H9 (cell line): Measurements from ENCODE around the gene LYSET. TPM values are rescaled to one million over a fixed set of nuclear protein-coding genes. Genes with fewer than 3 reads are reported as not detected.
A peak's percentile ranks its signal among the peaks of the same experiment; 100 is the strongest.

Experiments
- DNase-seq: peaks from one replicate; pipeline ENCODE4 v3.0.0-alpha.2; 2017
- H2AFZ ChIP-seq: one replicate; pipeline ENCODE4 v1.6.1; 2013; ENCODE audit warnings: mild to moderate bottlenecking, low read length, control low read depth, moderate library complexity
- H2AK5ac ChIP-seq: 2 replicates; pipeline ENCODE4 v1.6.1; 2013; ENCODE audit warnings: low read length, control low read depth, mixed read lengths; ENCODE audit not compliant: insufficient read length
- H2BK120ac ChIP-seq: one replicate; pipeline ENCODE4 v1.6.1; 2013; ENCODE audit warnings: low read depth, mild to moderate bottlenecking, low read length, control low read depth, inconsistent platforms; ENCODE audit not compliant: poor library complexity, severe bottlenecking
- H2BK12ac ChIP-seq: 2 replicates; pipeline ENCODE4 v1.6.1; 2013; ENCODE audit warnings: low read length, control low read depth, mixed read lengths, low read depth; ENCODE audit not compliant: insufficient read length
- H2BK15ac ChIP-seq: 2 replicates; pipeline ENCODE4 v1.6.1; 2013; ENCODE audit warnings: low read depth, low read length, control low read depth
- H2BK20ac ChIP-seq: one replicate; pipeline ENCODE4 v1.6.1; 2013; ENCODE audit warnings: low read depth, mild to moderate bottlenecking, low read length, control low read depth, inconsistent platforms; ENCODE audit not compliant: poor library complexity, severe bottlenecking
- H2BK5ac ChIP-seq: 2 replicates; pipeline ENCODE4 v1.6.1; 2013; ENCODE audit warnings: low read length, control low read depth, mixed read lengths; ENCODE audit not compliant: insufficient read length
- H3K14ac ChIP-seq: 2 replicates; pipeline ENCODE4 v1.6.1; 2013; ENCODE audit warnings: low read length, control low read depth; ENCODE audit not compliant: insufficient read depth
- H3K18ac ChIP-seq: 2 replicates; pipeline ENCODE4 v1.6.1; 2013; ENCODE audit warnings: low read depth, mild to moderate bottlenecking, mixed read lengths, low read length, control low read depth; ENCODE audit not compliant: insufficient read length
- H3K23ac ChIP-seq: 2 replicates; pipeline ENCODE4 v1.6.1; 2013; ENCODE audit warnings: low read length, control low read depth, mixed read lengths, low read depth; ENCODE audit not compliant: insufficient read length
- H3K23me2 ChIP-seq: 2 replicates; pipeline ENCODE4 v1.6.1; 2013; ENCODE audit warnings: low read depth, mild to moderate bottlenecking, mixed read lengths, low read length, control low read depth; ENCODE audit not compliant: insufficient read length, poor library complexity, severe bottlenecking
- H3K27ac ChIP-seq: 2 replicates; pipeline ENCODE4 v1.5.1; 2013; ENCODE audit warnings: low read length, control low read depth, mixed read lengths, low read depth; ENCODE audit not compliant: insufficient read length
- H3K27me3 ChIP-seq: 2 replicates; pipeline ENCODE4 v1.6.1; 2013; ENCODE audit warnings: low read length, control low read depth, inconsistent platforms; ENCODE audit not compliant: insufficient read depth
- H3K4ac ChIP-seq: 2 replicates; pipeline ENCODE4 v1.6.1; 2013; ENCODE audit warnings: low read depth, mild to moderate bottlenecking, control low read depth, inconsistent platforms, low read length, moderate library complexity
- H3K4me1 ChIP-seq: 2 replicates; pipeline ENCODE4 v1.6.1; 2013; ENCODE audit warnings: low read length, control low read depth, inconsistent platforms; ENCODE audit not compliant: insufficient read depth
- H3K4me2 ChIP-seq: 2 replicates; pipeline ENCODE4 v1.6.1; 2013; ENCODE audit warnings: low read length, control low read depth, mixed read lengths; ENCODE audit not compliant: insufficient read length, insufficient read depth
- H3K56ac ChIP-seq: 2 replicates; pipeline ENCODE4 v1.6.1; 2013; ENCODE audit warnings: low read depth, mild to moderate bottlenecking, mixed read lengths, low read length, control low read depth; ENCODE audit not compliant: insufficient read length
- H3K79me1 ChIP-seq: 2 replicates; pipeline ENCODE4 v1.6.1; 2013; ENCODE audit warnings: low read depth, mild to moderate bottlenecking, moderate library complexity, low read length, control low read depth, inconsistent platforms; ENCODE audit not compliant: insufficient read depth, poor library complexity, severe bottlenecking
- H3K79me2 ChIP-seq: 2 replicates; pipeline ENCODE4 v1.6.1; 2013; ENCODE audit warnings: low read length, control low read depth, inconsistent platforms; ENCODE audit not compliant: insufficient read depth
- H3K9ac ChIP-seq: 2 replicates; pipeline ENCODE4 v1.6.1; 2013; ENCODE audit warnings: low read length, control low read depth, mixed read lengths; ENCODE audit not compliant: insufficient read length; ENCODE audit errors: extremely low read depth
- H3K9me3 ChIP-seq: one replicate; pipeline ENCODE4 v1.6.1; 2013; ENCODE audit warnings: low read depth, low read length, inconsistent platforms; ENCODE audit not compliant: control insufficient read depth
- H3T11ph ChIP-seq: one replicate; pipeline ENCODE4 v1.6.1; 2013; ENCODE audit warnings: mild to moderate bottlenecking, low read length, control low read depth, inconsistent platforms
- H4K20me1 ChIP-seq: one replicate; pipeline ENCODE4 v1.6.1; 2013; ENCODE audit not compliant: control insufficient read depth, insufficient read length, insufficient read depth
- H4K5ac ChIP-seq: 2 replicates; pipeline ENCODE4 v1.6.1; 2013; ENCODE audit warnings: low read depth, mild to moderate bottlenecking, mixed read lengths, low read length, control low read depth; ENCODE audit not compliant: insufficient read length
- H4K8ac ChIP-seq: replicated peaks from 2 replicates; pipeline ENCODE4 v1.6.1; 2013; ENCODE audit warnings: low read length, control low read depth, mixed read lengths, low read depth; ENCODE audit not compliant: insufficient read length
- H4K91ac ChIP-seq: 2 replicates; pipeline ENCODE4 v1.6.1; 2013; ENCODE audit warnings: low read depth, mild to moderate bottlenecking, moderate library complexity, mixed read lengths, low read length, control low read depth; ENCODE audit not compliant: insufficient read length
- H3K27ac Mint-ChIP-seq, 3 experiments: 2 replicates in 2 of 3; 3 replicates in 1 of 3; pipeline ENCODE4 v1.8.0; 2020 to 2021; ENCODE audit warnings: mixed read lengths in 3 of 3, mild to moderate bottlenecking in 1 of 3, moderate library complexity in 1 of 3
- H3K27me3 Mint-ChIP-seq: 2 replicates; pipeline ENCODE4 v1.8.0; 2021; ENCODE audit warnings: low read depth, mild to moderate bottlenecking, moderate library complexity, mixed read lengths
- H3K36me3 Mint-ChIP-seq, 3 experiments: 2 replicates in 2 of 3; 3 replicates in 1 of 3; pipeline ENCODE4 v1.8.0; 2020 to 2021; ENCODE audit warnings: low read depth in 3 of 3, mixed read lengths in 3 of 3; ENCODE audit not compliant: insufficient read depth in 1 of 3
- H3K4me1 Mint-ChIP-seq, 2 experiments: 2 replicates each; pipeline ENCODE4 v1.8.0; 2020; ENCODE audit warnings: mixed read lengths in 2 of 2
- H3K4me3 Mint-ChIP-seq, 2 experiments: 2 replicates in 1 of 2; 3 replicates in 1 of 2; pipeline ENCODE4 v1.8.0; 2020 to 2021; ENCODE audit warnings: mild to moderate bottlenecking in 2 of 2, mixed read lengths in 2 of 2, moderate library complexity in 1 of 2
- H3K9me3 Mint-ChIP-seq, 2 experiments: 2 replicates in 1 of 2; 3 replicates in 1 of 2; pipeline ENCODE4 v1.8.0; 2020; ENCODE audit warnings: mild to moderate bottlenecking in 2 of 2, mixed read lengths in 2 of 2, moderate library complexity in 1 of 2
- WGBS: extraction: QIAGEN DNeasy Blood & Tissue Kit; methylation state at CpG from one replicate; pipeline ENCODE4 v1.1.7; 2013; ENCODE audit warnings: missing lambda C conversion rate, low lambda C conversion rate, mixed read lengths; ENCODE audit not compliant: insufficient read length; ENCODE audit errors: extremely low coverage; 5-methylcytosine and 5-hydroxymethylcytosine counted together
- total RNA-seq: library from RNA; stranded (reverse); gene quantifications from 2 replicates; pipeline ENCODE4 v1.2.1, GENCODE V29; 2021
- TF ChIP-seq, protein P1 (sequence below): fragments of 200-600 bp; sonication (generic); conservative IDR thresholded peaks from 3 replicates; pipeline ENCODE4 v1.8.0; 2021; ENCODE audit warnings: antibody characterized with exemption, mild to moderate bottlenecking

Gene LYSET
- total RNA-seq, 1 experiment from 2014 or later = 26.1 TPM

DNA sequence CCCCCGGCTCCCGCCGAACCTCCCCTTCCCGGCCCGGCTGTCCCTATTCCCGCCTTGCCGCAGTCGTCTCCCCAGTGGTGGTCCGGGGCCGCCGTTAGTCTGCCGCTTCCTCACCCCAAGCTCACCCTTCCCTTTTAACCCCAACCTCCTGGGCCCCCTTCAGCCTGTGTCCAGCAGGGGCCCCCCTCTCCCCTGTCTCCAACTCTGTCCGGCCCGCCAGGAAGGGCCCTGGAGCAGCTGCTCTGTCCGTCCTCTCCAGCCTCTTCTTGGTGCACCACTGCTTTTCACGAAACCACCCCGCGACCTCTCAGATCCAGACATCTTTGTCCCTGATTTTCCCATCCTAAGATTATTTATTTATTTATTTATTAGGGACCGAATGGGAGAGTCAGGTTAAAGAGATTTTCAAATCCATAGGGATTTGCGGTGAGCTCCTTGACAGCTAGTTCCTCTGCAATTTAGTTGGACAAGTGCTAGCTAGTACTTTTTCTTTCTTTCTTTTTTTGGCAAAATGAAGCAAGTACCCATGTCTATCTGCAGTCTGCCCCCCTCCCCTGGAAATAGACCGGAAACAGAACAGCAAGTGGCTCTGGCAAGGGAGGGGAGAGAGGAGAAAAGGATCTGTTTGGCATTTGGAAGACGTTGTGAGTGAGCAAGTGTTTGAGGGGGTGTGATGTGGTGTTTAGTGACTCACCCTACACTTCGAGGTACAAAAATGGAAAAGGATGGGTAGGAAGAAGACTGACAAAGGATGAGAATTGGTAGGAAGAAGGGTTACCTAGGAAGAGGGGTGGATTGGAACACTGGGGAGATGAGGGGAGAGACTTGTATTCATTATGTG is 22.6 kb downstream of the LYSET start:
- Histone ChIP-seq H3K4me2 (peak overlapping the region; percentile 95), H3T11ph (no peak overlapping the region), H3K23me2 (peaks cover 10% of the 10 kb centered on the region), H3K27me3 (no peaks in the 10 kb centered on the region), H2BK15ac (no peak overlapping the region), H2BK5ac (no peak overlapping the region), H3K14ac (peak overlapping the region; percentile 25), H4K91ac (no peak overlapping the region), H3K79me2 (no peaks in the 10 kb centered on the region), H3K79me1 (no peaks in the 10 kb centered on the region), H4K5ac (no peak overlapping the region), H3K4me1 (no peaks in the 10 kb centered on the region; the same call in 1 of the 2 replicates), H2BK12ac (no peak overlapping the region), H2AK5ac (no peak overlapping the region), H4K8ac (no peak overlapping the region), H2BK120ac (no peak overlapping the region), H3K18ac (peak overlapping the region; percentile 56), H3K9me3 (no peaks in the 10 kb centered on the region), H3K56ac (no peak overlapping the region), H3K27ac (no peak overlapping the region), H3K23ac (no peak overlapping the region), H3K4ac (no peak overlapping the region), H2BK20ac (no peak overlapping the region), H3K9ac (peak overlapping the region; percentile 69), H2AFZ (no peak overlapping the region), H4K20me1 (no peaks in the 10 kb centered on the region)
- TF ChIP-seq, protein P1, sequence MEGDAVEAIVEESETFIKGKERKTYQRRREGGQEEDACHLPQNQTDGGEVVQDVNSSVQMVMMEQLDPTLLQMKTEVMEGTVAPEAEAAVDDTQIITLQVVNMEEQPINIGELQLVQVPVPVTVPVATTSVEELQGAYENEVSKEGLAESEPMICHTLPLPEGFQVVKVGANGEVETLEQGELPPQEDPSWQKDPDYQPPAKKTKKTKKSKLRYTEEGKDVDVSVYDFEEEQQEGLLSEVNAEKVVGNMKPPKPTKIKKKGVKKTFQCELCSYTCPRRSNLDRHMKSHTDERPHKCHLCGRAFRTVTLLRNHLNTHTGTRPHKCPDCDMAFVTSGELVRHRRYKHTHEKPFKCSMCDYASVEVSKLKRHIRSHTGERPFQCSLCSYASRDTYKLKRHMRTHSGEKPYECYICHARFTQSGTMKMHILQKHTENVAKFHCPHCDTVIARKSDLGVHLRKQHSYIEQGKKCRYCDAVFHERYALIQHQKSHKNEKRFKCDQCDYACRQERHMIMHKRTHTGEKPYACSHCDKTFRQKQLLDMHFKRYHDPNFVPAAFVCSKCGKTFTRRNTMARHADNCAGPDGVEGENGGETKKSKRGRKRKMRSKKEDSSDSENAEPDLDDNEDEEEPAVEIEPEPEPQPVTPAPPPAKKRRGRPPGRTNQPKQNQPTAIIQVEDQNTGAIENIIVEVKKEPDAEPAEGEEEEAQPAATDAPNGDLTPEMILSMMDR = peak; percentile 58
- Mint-ChIP-seq H3K27me3 (no peaks in the 10 kb centered on the region), H3K36me3 (peaks cover 5 to 18% (median 12%) of the 10 kb centered on the region in 3 experiments; a peak in 5 of 7 replicates), H3K4me1 (peaks cover 7 to 15% of the 10 kb centered on the region in 2 experiments), H3K4me3 (peak overlapping the region; percentile 86 to 98), H3K27ac (peak overlapping the region; percentile 41 to 65 (median 52); a peak in 5 of 7 replicates), H3K9me3 (peaks cover 0 to 4% of the 10 kb centered on the region in 2 experiments; a peak in 1 of 5 replicates)
- WGBS = no CpG with 5 or more reads among the region's 23 CpGs
- no peak for DNase-seq
